IPS DF 6.9 (cell line): ENCODE measurements around the gene SERPINB1.

ENCODE experiments used
- DNase-seq: peaks from one replicate; pipeline ENCODE4 v3.0.0-alpha.2; 2013; ENCODE audit warnings: low read depth, low spot score
- H3K27ac ChIP-seq: one replicate; pipeline ENCODE4 v1.5.1; 2013; ENCODE audit warnings: low read length, control low read depth
- H3K27me3 ChIP-seq: 2 replicates; pipeline ENCODE4 v1.6.1; 2013; ENCODE audit warnings: mild to moderate bottlenecking, low read length; ENCODE audit not compliant: control insufficient read depth, insufficient read depth
- H3K36me3 ChIP-seq: 2 replicates; pipeline ENCODE4 v1.6.1; 2013; ENCODE audit warnings: low read length; ENCODE audit not compliant: control insufficient read depth, insufficient read depth
- H3K4me1 ChIP-seq: 2 replicates; pipeline ENCODE4 v1.6.1; 2013; ENCODE audit warnings: low read length; ENCODE audit not compliant: control insufficient read depth, insufficient read depth
- H3K4me3 ChIP-seq: 2 replicates; pipeline ENCODE4 v1.5.1; 2013; ENCODE audit warnings: mild to moderate bottlenecking, low read length
- H3K9me3 ChIP-seq: 2 replicates; pipeline ENCODE4 v1.6.1; 2013; ENCODE audit warnings: low read length, inconsistent platforms; ENCODE audit not compliant: control insufficient read depth, insufficient read depth
- WGBS: extraction: QIAGEN DNeasy Blood & Tissue Kit; methylation state at CpG from one replicate; pipeline ENCODE4 v1.1.7; 2013; ENCODE audit warnings: mixed read lengths, missing lambda C conversion rate; ENCODE audit not compliant: insufficient read length, insufficient coverage; 5-methylcytosine and 5-hydroxymethylcytosine counted together

The SERPINB1 gene

GRCh38 chr6:2794171-2794730 lies 47.4 kb downstream of the SERPINB1 start:
- H3K4me1 ChIP-seq = no peaks in the 10 kb centered on the region
- no peak overlapping the region for H3K4me3 ChIP-seq
- no peak overlapping the region for H3K27ac ChIP-seq
- no peaks in the 10 kb centered on the region for H3K27me3 ChIP-seq
- no CpG with 5 or more reads among the region's 5 CpGs for WGBS
- no peak for DNase-seq
- H3K9me3 ChIP-seq = no peaks in the 10 kb centered on the region
- no peaks in the 10 kb centered on the region for H3K36me3 ChIP-seq

GRCh38 chr6:2793534-2794151 lies 48.0 kb downstream of the SERPINB1 start:
- Histone ChIP-seq H3K9me3 (no peaks in the 10 kb centered on the region), H3K4me3 (no peak overlapping the region), H3K27ac (no peak overlapping the region), H3K27me3 (no peaks in the 10 kb centered on the region), H3K4me1 (no peaks in the 10 kb centered on the region), H3K36me3 (no peaks in the 10 kb centered on the region)
- WGBS = no CpG with 5 or more reads among the region's 9 CpGs
- no peak for DNase-seq

GRCh38 chr6:2792330-2793110 lies 49.1 kb downstream of the SERPINB1 start:
- Histone ChIP-seq H3K27me3 (no peaks in the 10 kb centered on the region), H3K9me3 (no peaks in the 10 kb centered on the region), H3K36me3 (no peaks in the 10 kb centered on the region), H3K27ac (no peak overlapping the region), H3K4me3 (no peak overlapping the region), H3K4me1 (no peaks in the 10 kb centered on the region)
- DNase-seq = no peak
- WGBS = no CpG with 5 or more reads among the region's 17 CpGs

- no peak for DNase-seq
- H3K9me3 ChIP-seq = no peaks in the 10 kb centered on the region
- H3K4me3 ChIP-seq = no peak overlapping the region
- no peak overlapping the region for H3K27ac ChIP-seq
- H3K4me1 ChIP-seq = no peaks in the 10 kb centered on the region
- no CpG with 5 or more reads among the region's 4 CpGs for WGBS
- no peaks in the 10 kb centered on the region for H3K27me3 ChIP-seq
- H3K36me3 ChIP-seq = no peaks in the 10 kb centered on the region
These were observed 50.2 kb downstream of the SERPINB1 start for GRCh38 chr6:2791450-2791974.

- no peaks in the 10 kb centered on the region for H3K36me3 ChIP-seq
- no peaks in the 10 kb centered on the region for H3K9me3 ChIP-seq
- H3K4me1 ChIP-seq = no peaks in the 10 kb centered on the region
- H3K27ac ChIP-seq = no peak overlapping the region
- WGBS = no CpG with 5 or more reads among the region's 11 CpGs
- DNase-seq = peak; percentile 61
- H3K27me3 ChIP-seq = no peaks in the 10 kb centered on the region
- H3K4me3 ChIP-seq = no peak overlapping the region
These were observed 50.8 kb downstream of the SERPINB1 start for GRCh38 chr6:2790588-2791449.

GRCh38 chr6:2786269-2786668 lies 55.4 kb downstream of the SERPINB1 start:
- no peaks in the 10 kb centered on the region for H3K9me3 ChIP-seq
- H3K27me3 ChIP-seq = no peaks in the 10 kb centered on the region
- no peaks in the 10 kb centered on the region for H3K4me1 ChIP-seq
- H3K36me3 ChIP-seq = no peaks in the 10 kb centered on the region
- no CpG with 5 or more reads among the region's 4 CpGs for WGBS
- no peak overlapping the region for H3K27ac ChIP-seq
- no peak overlapping the region for H3K4me3 ChIP-seq
- no peak for DNase-seq

- no peaks in the 10 kb centered on the region for H3K4me1 ChIP-seq
- DNase-seq = no peak
- no CpG with 5 or more reads among the region's 7 CpGs for WGBS
- no peaks in the 10 kb centered on the region for H3K27me3 ChIP-seq
- H3K9me3 ChIP-seq = no peaks in the 10 kb centered on the region
- no peaks in the 10 kb centered on the region for H3K36me3 ChIP-seq
- H3K4me3 ChIP-seq = no peak overlapping the region
- no peak overlapping the region for H3K27ac ChIP-seq
These were observed 56.7 kb downstream of the SERPINB1 start for GRCh38 chr6:2784930-2785329.

- no CpG with 5 or more reads among the region's 5 CpGs for WGBS
- H3K4me3 ChIP-seq = no peak overlapping the region
- H3K4me1 ChIP-seq = no peaks in the 10 kb centered on the region
- H3K27me3 ChIP-seq = no peaks in the 10 kb centered on the region
- H3K9me3 ChIP-seq = no peaks in the 10 kb centered on the region
- no peak overlapping the region for H3K27ac ChIP-seq
- H3K36me3 ChIP-seq = no peaks in the 10 kb centered on the region
- DNase-seq = no peak
These were observed 57.6 kb downstream of the SERPINB1 start for GRCh38 chr6:2784061-2784460.

GRCh38 chr6:2783188-2783963 lies 58.3 kb downstream of the SERPINB1 start:
- WGBS = no CpG with 5 or more reads among the region's 19 CpGs
- no peaks in the 10 kb centered on the region for H3K36me3 ChIP-seq

More at GRCh38 chr6:2783188-2783963, 58.3 kb downstream of the SERPINB1 start:
- Histone ChIP-seq H3K4me3 (no peak overlapping the region), H3K27me3 (no peaks in the 10 kb centered on the region), H3K27ac (no peak overlapping the region), H3K4me1 (no peaks in the 10 kb centered on the region), H3K9me3 (no peaks in the 10 kb centered on the region)
- DNase-seq = no peak
